AG04449 (cell line): ENCODE data around the gene PTK6.
A peak's percentile ranks its signal among the peaks of the same experiment; 100 is the strongest.

Source experiments
- CTCF ChIA-PET: fragments of 350-600 bp; formaldehyde crosslinking; extraction: SDS; loops from one replicate; lab custom pipeline; 2021; ENCODE audit warnings: antibody characterized with exemption; lab: Yijun Ruan, JAX
- POLR2A ChIA-PET: fragments of 400-600, 350-600 bp; formaldehyde crosslinking; extraction: SDS; loops from one replicate; lab custom pipeline; 2020; ENCODE audit warnings: antibody characterized with exemption, inconsistent platforms; lab: Yijun Ruan, JAX
- DNase-seq: peaks from one replicate; pipeline ENCODE4 v3.0.0-alpha.2; 2010; ENCODE audit warnings: low read depth, low spot score
- H3K4me3 ChIP-seq: 2 replicates; pipeline ENCODE4 v1.5.1; 2011; ENCODE audit warnings: low read depth, mild to moderate bottlenecking, control low read depth, low read length
- TF ChIP-seq, protein P1 (sequence below): IDR thresholded peaks from one replicate; pipeline ENCODE4 v1.5.1; 2011; ENCODE audit warnings: mild to moderate bottlenecking, moderate library complexity, low read length, control low read depth, inconsistent platforms; ENCODE audit not compliant: insufficient read depth; ENCODE audit errors: missing control alignments

Gene PTK6

DNA sequence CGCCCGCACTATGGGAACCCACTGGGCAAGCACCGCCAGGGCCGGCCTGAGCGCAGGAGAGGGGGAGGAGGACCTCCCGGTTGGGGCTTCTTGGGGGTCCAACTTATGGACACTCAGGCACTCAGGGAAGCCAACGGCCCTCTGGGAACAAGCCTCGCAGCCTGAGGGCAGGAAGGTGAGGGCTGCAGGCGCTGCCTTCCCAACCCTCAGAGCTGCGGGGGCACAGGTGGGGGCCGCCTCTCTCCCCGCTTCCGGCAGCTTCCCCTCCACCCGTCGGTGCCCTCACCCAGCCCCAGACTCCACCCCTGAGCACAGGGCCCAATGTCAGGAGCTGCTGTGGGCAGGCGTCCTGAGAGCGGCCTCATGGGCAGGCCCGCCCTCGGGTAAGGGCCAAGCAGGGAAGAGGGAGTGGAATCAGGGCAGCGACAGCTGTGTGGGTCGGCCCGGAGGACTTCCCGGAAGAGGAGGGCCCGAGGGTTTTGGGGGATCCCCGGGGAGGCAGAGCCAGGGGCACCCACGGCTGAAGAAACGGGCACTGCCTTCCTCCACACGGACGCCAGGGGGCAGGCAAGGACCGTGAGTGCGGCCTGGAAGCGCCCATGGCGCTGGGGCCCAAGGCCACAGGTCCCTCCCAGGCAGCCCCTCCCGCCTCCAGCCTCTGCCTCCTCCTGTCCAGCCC is 488 bp upstream of the PTK6 start:
- H3K4me3 ChIP-seq = peak overlapping the region; percentile 44
- TF ChIP-seq, protein P1, sequence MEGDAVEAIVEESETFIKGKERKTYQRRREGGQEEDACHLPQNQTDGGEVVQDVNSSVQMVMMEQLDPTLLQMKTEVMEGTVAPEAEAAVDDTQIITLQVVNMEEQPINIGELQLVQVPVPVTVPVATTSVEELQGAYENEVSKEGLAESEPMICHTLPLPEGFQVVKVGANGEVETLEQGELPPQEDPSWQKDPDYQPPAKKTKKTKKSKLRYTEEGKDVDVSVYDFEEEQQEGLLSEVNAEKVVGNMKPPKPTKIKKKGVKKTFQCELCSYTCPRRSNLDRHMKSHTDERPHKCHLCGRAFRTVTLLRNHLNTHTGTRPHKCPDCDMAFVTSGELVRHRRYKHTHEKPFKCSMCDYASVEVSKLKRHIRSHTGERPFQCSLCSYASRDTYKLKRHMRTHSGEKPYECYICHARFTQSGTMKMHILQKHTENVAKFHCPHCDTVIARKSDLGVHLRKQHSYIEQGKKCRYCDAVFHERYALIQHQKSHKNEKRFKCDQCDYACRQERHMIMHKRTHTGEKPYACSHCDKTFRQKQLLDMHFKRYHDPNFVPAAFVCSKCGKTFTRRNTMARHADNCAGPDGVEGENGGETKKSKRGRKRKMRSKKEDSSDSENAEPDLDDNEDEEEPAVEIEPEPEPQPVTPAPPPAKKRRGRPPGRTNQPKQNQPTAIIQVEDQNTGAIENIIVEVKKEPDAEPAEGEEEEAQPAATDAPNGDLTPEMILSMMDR = peak; percentile 99
- peak; percentile 51 for DNase-seq
- POLR2A ChIA-PET = interaction anchor here (0.5 to 1.6 kb wide), 3 partner anchors 17 to 328 kb away, joined by 3 to 7 read pairs (median 6); partner anchors contain the start of genes PPDPF and TPD52L2
- CTCF ChIA-PET = interaction anchor here (0.7 to 6.1 kb wide), 42 partner anchors 8 to 583 kb away, joined by 3 to 73 read pairs (median 4); partner anchors contain the start of genes ARFRP1, GMEB2, PRPF6 and RTEL1

DNA sequence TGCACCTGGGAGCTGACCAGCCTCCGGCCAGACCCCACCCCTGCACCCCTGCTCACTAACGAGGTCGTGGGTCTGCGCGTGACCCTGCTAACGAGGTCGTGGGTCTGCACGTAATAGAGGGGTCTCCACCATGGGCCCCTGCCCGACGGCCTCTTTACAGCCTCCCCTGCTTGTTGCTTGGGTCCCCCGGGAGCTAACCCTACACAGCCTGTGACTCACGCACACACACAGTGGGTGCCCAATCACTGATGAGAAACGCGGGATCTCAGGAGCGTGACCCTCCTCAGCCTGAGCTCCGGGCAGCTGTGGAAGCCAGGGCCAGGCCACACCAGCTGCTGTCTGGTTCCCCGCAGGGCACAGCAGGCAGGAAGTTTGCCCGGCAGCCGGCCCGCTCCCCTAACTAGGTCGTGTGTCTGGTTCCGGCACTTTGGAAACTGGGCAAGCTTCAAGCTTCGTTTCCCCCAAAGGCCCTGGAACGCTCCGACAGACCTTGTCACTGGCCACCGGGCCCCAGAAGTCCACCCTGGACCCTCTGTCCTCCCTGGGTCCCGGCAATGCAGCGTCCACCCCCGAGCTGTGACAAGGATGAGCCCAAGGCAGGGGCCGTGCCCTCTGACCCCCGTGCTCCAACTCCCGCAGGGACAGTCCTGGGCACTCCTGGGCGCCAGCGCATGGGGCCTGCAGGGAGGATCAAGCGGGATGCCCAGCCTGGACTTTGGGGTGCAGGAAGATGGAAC is 767 bp downstream of the PTK6 start:
- CTCF ChIA-PET = interaction anchor here (1.0 to 6.1 kb wide), 15 partner anchors 9 to 584 kb away, joined by 3 to 73 read pairs (median 5); partner anchors contain the start of genes ARFRP1, PRPF6, RTEL1 and SAMD10
- POLR2A ChIA-PET = no interaction called here
- TF ChIP-seq, protein P1 = no peak
- H3K4me3 ChIP-seq = no peak overlapping the region
- DNase-seq = no peak

DNA sequence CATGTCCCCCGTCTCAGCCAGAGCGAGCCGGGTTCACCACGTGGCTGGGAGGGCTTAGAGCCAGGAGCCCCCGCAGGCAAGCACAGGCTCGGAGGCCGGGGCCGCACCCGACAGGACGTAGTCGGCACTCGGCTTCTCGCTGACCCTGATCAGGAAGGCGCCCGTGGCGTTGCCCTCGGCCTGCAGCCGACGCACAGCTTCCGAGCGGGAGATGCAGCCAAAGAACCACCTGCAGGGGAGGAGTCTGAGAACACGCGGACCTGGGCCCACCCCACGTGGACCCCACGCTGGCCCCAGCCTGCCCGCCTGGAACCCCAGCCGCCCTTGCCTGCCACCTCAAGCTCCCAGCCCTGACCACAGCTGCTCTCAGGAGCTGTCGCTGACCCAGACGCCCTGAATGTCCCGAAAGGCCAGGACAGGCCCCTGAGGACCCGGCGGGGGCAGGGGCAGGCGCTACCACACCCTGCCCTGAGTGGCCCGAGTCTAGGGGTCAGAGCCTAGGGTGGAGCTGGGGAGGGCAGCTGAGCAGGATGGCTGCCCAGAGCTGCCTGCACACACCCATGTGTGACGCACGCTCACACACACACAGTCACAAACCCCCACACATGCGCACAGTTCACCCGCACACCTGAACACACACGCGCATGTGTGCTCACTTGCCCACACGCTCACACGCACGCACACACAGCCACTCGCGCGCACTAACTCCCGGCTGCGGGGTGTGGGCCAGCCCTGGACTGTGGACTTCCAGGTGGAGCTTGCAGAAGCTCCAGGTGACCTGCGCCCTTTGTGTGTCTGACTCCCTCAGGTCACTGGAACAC is 2.1 kb downstream of the PTK6 start:
- TF ChIP-seq, protein P1 = no peak
- CTCF ChIA-PET = interaction anchor here (1.4 to 6.1 kb wide), 5 partner anchors 8 to 439 kb away, joined by 3 to 73 read pairs (median 5); partner anchors contain the start of gene TPD52L2
- no peak for DNase-seq
- H3K4me3 ChIP-seq = no peak overlapping the region
- POLR2A ChIA-PET = no interaction called here

DNA sequence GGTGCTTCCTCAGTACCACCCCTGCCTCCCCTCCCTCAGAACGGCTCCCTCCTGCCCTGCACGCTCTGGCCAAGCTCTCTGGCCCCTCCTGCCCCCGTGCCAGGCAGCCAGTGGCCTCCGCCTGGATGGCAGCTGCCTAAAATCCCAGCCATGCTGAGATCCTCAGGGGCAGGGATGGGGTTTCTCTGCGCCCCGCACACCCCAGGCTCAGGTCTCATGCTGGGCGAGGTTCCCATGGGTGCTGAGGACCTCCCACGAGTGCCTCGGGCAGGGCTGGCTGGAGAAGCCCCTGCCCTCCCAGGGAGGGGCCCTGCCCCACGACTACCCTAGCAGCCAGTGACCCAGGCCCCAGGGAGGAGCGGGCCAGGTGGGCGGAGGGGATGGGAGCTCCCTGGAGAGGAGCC is 2.7 kb downstream of the PTK6 start:
- CTCF ChIA-PET = interaction anchor here (1.5 to 6.1 kb wide), 3 partner anchors 9 to 439 kb away, joined by 5 to 73 read pairs (median 5); partner anchors contain the start of gene TPD52L2
- no peak for DNase-seq
- no peak overlapping the region for H3K4me3 ChIP-seq
- POLR2A ChIA-PET = no interaction called here
- TF ChIP-seq, protein P1 = no peak

DNA sequence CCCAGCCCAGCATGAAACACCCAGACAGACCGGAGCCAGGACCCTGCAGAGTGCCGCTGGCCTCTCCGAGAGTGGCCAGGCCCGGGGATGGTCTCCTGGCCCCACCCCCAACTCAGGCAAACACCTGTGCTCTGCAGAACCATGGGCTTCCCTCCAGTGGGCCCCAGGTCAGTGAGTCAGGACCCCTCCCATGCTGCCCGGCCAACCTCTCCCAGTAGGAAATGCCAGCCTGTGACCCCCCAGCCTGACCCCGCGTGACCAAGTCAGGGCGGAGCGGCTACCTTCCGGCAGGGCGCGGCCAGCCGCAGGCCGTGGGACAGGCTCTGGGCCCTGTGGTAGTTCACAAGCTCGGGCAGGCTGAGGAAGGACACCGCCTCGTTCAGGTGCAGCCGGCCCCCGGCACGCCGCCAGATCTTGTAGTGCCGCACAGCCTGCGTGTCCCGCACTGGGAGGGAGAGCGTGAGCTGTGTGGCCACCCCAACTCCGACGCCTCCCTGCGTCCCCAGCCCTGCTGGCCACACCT is 3.2 kb downstream of the PTK6 start:
- no peak overlapping the region for H3K4me3 ChIP-seq
- ChIA-PET POLR2A (no interaction called here), CTCF (interaction anchor here (1.5 to 6.1 kb wide), 3 partner anchors 10 to 440 kb away, joined by 5 to 73 read pairs (median 5); partner anchors contain the start of gene TPD52L2)
- TF ChIP-seq, protein P1 = no peak
- DNase-seq = no peak
